Endometrial microvascular endothelial cells (primary cell): ENCODE results near the gene COL26A1. TPM values are rescaled to one million over a fixed set of nuclear protein-coding genes. Genes with fewer than 3 reads are reported as not detected.
"Not testable (repeated sequence)": the region's sequence is repeated elsewhere in the genome, so short reads cannot be mapped to it uniquely, and the experiment has no call there.

ENCODE experiments used
- in situ Hi-C: cut with HindIII; loops from 2 replicates; pipeline ENCODE4 v1.10.0; 2017; ENCODE audit warnings: low sequenced_read_pairs, low pct_unique_long_range_greater_than_20kb; ENCODE audit errors: inconsistent ontology term
- total RNA-seq: library from RNA; depleted of rRNA; stranded (reverse); fragments of >200 nt; gene quantifications from one replicate; pipeline ENCODE4 v1.2.3, GENCODE V29; 2015; ENCODE audit errors: inconsistent ontology term

COL26A1 gene
- total RNA-seq, 1 donor from 2014 or later = not detected

DNA sequence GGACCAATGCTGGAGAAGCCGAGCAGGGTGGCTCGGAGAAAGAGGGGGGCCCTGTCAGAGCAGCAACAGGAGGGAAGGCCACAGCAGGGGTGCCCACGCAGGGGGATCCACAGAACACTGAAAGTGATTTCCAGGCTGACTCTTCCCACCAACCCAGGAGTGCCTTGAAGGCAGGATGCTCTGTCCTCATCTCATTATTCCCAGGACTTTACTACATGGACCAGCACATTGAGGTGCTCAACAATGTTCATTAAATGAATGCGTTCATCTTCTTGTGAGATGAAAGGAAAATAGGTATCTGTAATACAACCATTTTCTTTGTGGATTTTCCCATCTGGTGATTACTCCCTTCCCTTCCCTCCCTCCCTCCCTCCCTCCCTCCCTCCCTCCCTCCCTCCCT lies 71.0 kb downstream of the COL26A1 start:
- in situ Hi-C loops = no loop called here

DNA sequence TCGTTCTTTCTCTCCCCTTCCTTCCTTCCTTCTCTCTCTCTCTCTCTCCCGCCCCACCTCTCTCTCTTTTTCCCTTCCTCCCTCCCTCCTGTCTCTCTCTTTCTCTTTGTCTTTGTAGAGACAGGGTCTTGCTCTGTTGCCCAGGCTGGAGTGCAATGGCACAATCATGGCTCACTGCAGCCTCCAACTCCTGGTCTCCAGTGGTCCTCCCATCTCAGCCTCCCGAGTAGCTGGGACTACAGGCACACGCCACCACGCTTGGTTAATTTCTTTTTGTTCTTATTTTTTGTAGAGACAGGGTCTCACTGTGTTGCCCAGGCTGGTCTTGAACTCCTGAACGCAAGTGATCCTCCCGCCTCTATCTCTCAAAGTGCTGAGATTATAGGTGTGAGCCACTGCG lies 71.5 kb downstream of the COL26A1 start:
- in situ Hi-C loops = not testable (repeated sequence)

DNA sequence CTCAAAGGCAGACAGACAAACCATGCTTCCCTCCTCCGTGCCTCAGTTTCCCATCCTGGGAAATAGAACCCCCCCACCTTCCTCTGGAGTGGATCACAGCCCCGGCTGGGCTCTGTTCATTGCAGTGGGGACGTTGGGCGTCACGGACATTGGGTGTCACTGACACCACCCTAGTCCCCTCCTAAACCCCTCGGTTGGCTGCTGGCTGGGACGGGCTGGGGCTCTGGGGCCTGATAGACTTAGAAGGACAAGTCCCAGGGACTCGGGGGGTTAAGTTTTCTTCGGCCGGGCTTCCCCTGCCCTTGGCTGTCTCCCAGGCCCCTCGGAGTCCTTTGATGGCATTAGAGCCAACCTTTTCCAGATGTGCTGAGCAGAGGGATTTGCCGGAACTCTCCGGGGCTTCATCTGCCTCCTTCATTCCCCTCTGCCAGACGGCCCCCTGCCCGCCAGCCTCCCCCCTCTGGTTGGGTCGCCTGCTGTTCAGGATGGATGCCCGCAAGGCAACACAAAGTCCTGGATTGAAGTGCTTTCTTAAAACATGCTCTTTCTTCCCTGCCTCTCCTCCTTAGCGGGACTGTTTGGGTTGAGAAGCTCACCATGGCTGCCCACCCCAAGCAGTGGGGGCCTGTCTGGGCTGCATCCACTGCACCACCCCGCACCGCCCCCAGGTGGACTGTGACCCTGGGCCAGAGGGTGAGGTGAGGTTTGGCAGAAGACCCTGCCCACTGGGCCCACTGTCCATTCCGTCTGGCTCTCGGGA lies 73.0 kb downstream of the COL26A1 start:
- in situ Hi-C loops = no loop called here

DNA sequence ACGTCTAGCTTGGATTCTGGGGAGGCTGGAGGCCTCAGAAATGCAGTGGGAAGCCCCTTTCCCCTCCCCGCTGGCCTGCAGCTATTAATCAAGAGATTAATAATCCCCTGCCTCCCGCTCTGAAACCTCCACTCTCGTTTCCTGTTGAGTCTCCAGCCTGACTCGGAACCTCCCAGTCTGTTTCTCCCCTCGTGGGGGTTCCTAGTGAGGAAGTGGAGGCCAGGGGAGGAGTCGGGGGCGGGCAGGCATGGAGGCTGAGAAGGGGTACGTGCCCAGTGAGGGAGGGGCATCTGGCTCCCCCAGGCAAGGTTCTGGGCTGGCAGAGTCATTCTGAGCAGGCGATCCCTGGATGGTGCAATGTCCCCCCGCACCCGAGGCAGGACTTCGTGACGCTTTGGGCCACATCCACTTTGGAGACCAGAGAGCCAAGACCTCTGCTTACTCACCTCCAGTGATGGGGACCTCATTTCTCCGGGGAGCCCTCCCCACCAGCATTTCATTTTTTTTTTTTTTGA lies 73.6 kb downstream of the COL26A1 start:
- in situ Hi-C loops = no loop called here

DNA sequence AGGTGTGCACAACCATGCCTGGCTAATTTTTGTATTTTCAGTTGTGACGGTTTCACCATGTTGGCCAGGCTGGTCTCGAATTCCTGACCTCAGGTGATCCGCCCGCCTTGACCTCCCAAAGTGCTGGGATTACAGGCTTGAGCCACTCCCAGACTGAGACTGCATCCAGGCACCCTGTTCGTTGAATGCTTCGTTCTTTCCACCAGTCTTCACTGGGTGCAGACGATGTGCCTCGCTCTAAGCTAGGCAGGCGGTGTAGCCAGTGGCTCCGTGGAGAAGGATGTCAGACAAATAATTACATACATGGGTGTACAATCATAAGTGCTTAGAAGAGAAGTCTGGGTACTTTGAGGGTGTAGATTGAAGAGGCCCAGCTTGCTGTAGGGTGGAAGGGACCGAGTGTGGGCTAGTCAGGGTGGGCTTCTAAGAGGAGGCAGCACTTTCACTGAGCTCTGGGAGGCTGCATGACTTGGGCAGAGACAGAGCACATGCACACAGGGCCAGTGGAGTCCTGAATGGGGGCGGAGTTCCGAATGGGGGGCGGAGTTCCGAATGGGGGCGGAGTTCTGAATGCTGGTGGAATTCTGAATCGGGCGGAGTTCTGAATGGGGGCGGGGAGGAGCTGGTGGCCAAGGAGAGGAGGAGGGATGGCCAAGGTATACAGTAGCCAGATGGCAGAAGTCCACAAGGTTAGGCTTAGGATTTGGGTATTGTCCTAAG lies 74.3 kb downstream of the COL26A1 start:
- in situ Hi-C loops = no loop called here

DNA sequence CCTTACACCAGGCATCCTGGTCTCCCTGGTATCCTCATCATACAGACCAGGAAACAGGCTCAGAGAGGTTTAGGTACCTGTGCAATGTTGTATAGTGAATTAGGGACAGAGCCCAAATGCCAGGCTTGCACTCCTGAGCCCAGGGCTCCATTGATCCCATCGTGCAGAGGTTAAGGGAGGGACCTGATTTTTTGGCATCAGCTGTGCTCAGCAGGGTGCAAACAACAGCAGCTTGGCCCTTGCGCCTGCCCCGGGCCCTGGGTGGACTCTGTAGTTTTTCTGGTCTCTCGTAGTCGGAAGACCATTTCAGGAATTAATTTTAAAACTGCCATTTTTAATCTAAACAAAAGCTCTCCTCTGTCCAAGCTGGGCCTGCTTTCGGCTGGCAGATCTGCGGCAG lies 79.2 kb downstream of the COL26A1 start:
- in situ Hi-C loops = no loop called here

DNA sequence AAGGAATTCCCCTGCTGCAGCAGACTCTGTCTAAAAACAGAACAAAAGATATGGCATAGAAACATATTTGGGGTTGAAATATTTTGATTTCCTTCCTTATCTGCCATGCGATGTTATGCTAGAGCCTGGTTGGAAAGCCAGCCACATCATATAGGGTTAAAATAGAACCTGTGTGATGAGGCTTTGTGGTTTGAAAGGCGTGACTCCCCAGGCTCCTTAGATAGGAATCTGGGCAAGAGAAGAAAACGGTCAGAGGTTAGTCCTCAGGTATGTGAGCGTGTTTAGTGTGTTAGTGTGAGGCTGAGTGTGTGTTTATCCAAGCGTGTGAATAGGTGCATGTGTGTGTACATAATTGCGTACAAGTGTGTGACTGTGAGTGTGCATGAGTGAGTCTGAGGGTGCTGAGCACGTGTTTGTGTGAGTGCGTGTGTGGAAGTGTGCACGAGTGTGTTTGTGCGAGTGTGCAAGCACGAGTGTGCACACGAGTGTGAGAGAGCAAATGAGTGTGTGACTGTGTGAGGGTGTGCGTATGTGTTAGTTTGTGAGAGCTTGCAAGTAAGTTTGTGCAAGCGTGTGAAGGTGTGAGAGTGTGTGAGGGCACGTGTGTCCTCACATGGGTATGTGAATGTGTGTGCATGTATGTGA lies 79.9 kb downstream of the COL26A1 start:
- in situ Hi-C loops = no loop called here

DNA sequence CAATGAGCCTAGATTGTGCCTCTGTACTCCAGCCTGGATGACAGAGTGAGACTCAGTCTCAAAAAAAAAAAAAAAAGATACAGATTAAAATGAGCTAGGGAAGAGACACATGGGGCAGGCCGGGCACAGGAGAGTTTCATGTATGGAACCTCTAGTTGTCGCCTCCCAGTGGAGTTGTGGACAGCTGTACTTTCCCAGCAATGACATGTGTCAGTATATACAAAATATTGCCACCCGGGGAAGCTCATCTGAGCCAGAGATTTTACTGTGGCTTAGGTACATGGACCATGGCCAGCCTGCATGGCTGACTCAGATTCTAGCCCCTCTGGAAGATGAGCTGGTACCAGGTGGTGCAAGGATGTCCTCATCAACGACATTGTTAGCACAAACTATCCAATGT lies 87.4 kb downstream of the COL26A1 start:
- in situ Hi-C loops = no loop called here

DNA sequence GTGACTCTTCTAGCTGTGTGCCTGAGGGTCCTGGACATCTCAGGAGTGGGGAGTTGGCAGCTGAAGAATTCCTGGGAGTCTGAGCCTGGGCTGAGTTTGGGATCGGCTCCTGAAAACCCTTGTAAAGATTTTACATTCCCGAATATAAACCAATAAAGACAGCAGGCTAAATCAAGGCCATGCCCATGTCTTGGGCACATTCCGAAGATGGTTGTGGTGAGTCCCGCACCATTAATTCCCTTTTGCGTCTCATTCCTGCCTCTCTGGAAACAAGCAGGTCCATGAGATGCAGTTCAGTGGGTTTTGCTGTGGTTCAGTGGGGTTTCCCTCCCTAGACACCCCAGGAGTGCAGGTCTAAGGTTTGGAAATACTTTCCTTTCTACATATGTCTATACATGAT lies 90.9 kb downstream of the COL26A1 start:
- in situ Hi-C loops = no loop called here

DNA sequence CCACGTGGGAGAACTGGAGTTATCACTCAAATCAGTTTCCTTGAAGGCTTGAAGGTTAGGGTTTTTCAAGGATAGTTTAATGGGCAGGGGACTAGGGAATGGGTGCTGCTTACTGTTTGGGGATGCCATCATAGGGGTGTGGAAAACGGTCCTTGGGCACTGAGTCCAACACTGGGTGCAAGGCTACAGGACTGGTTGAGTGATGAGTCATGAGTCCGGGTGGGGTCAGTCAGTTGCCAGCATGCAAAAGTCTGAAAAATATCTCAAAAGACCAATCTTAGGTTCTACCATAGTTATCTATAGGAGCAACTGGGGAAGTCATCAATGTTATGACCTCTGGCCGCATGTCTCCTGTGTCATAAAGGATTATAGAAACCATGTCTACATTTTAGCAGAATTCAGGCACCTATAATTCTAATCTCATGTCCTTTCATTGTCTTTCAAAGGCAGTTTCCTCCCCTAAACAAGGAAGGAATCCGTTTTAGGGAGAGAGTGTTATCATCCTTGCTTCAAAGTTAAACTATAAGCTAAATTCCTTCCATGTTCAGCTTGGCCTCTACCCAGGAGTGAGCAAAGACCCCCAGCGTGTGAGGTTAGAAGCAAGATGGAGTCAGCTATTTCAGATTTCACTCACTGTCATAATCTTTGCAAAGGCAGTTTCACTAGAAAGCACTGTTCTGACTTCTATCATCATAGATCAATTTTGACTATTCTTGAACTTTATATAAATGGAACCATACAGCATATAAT lies 94.5 kb downstream of the COL26A1 start:
- in situ Hi-C loops = no loop called here

DNA sequence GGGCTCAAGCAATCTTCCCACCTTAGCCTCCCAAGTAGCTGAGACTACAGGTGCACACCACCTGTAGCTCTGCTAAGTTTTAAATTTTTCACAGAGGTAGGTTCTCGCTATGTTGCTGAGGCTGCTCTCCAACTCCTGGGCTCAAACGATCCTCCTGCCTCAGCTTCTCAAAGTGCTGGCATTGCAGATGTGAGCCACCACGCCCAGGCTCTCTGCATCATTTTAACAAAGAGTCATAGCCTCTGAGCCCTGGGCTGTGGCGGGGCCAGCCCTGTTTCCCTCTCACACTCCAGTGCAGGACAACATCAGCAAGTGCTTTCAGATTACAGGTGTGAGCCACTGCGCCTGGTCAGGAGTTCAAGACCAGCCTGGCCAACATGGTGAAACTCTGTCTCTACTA lies 102.5 kb downstream of the COL26A1 start:
- in situ Hi-C loops = no loop called here

DNA sequence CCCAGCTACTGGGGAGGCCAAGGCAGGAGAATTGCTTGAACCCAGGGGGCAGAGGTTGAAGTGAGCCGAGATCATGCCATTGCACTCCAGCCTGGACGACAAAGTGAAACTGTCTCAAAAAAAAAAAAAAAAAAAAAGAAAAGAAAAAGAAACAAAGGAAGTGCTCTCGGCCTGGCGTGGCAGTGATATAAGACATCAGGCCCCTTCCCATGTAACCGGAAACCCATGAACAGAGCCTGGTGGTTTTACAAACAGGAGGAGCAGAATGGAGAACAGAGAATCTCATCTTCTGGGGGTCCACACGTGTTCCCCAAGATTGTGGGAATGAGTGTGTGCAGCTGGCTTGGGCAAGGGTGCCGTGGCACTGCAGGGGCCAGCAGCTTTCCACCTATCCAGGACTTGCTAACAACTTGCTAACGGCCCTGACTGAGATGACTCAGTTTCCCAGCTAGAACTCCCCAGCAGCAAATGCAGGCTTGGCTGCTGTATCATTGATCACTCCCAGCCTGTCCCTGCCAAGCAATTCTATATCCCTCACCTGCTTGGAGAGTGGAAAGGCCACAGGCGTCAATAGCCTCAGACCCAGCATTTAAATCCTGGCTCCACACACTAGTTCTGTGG lies 103.0 kb downstream of the COL26A1 start:
- in situ Hi-C loops = no loop called here

DNA sequence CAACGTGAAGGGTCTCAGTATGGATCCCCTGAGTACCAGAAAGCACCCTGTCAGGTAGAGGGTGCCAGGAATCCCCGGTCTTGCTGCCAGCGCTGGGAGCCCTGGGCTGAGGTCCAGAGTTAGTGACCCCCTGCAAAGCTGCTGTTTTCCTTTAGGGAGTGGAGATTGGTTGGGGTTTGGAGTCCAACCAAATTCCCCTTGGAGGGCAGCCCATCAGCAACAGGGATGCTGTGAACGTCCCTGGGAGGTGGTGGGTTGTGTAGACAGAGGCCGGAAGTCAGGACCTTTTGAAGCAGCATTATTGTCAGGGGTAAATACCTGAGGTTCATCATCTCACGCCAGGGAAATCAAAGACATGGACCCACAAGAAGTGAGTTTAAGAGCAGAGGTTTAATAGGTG lies 104.2 kb downstream of the COL26A1 start:
- in situ Hi-C loops = no loop called here

DNA sequence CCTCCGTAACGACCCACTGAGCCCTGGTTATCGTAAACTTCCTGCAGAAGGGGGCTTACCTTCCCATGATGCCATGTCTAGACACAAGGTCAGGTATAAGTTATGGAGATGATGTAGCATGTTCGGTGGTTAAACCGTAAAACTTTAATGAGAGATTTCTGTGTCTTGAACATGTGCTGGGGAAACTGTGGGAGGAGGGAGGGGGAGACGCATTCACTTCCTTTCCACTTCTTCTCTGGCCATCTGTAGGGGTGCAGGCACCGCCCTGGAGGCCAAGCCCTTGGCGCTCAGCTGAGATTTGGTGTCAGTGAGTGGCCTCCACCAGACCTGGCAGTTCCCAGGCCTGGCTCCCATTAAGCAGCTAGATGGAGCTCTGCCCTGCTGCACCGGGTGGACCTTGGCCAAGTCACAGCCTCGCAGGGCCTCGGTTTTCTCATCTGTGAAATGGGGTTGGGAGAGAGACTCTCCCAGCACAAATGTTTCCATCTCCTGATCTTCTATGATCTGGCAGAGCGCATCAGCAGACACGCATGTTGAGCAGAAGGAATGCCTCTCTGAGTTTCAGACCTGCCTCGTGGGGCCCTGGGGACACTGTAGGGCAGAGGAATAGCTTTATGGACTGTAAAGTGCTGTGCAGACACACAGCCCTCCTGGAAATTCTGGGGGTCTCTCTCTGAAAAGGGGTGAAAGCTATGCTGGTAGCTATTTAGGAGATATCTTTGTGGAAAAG lies 106.0 kb downstream of the COL26A1 start:
- in situ Hi-C loops = no loop called here

DNA sequence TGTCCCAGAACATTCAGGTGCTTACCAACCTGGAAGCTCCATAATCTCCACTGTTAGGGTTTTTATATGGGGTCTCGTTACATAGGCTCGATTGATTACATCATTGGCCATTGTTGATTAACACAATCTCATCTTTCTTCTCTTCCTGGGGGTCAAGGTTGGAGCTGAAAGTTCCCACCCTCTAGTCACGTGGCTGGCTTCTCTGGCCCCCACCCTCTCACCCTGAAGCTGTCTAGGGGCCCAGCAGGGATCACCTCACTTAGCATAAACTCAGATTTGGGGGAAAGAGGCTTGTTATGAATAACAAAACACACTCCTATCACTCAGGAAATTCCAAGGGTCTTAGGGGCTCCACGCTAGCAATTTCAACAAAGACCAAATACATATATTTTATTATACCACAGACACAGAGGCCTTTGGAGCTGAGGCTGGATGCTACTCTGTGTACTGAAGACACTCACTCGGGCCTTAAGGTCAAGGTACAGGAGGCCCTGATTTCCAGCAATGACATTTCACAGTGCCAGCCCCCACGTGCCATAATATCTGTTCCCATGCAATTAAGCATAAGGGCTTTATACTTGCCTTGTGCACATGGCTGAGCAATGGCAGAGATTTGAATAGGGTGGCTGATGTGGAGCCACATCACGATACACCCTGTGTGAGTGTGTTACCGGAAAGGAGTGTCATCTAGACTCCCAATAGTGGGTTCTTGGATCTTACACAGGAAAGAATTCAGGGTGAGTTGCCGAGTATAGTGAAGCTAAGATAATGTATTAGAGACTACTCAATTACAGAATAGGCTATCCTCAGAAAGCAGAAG lies 108.2 kb downstream of the COL26A1 start:
- in situ Hi-C loops = no loop called here

DNA sequence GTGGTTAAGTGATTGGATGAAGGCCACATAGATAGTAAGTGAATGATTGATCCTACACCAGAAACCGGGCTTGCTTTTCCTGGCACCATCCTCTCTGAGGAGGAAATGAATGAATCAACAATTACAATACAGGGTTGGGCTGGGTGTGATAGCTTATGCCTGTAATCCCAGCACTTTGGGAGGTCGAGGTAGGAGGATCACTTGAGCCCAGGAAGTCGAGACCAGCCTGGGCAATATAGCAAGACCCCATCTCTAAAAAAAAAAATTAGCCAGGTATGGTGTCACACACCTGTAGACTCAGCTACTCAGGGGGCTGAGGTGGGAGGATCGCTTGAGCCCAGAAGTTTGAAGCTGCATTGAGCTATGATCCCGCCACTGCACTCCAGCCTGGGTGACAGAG lies 111.5 kb downstream of the COL26A1 start:
- in situ Hi-C loops = no loop called here

DNA sequence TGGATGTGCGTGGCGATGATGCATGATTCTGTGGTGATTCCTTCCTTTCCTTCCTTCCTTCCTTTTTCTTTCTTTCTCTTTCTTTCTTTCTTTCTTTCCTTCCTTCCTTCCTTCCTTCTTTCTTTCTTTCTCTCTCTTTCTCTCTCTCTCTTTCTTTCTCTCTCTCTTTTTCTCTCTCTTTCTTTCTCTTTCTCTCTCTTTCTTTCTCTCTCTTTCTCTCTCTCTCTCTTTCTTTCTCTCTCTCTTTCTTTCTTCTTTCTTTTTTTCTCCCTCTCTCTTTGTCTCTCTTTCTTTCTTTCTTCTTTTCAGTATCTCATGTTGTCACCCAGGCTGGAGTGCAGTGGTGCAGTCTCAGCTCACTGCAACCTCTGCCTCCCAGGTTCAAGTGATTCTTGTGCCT lies 113.0 kb downstream of the COL26A1 start:
- in situ Hi-C loops = not testable (repeated sequence)
